Myocyte (in vitro differentiated cells): ENCODE results near the gene MBTPS1. TPM values are rescaled to one million over a fixed set of nuclear protein-coding genes. Genes with fewer than 3 reads are reported as not detected.

ENCODE experiments used
- DNase-seq: peaks from one replicate; pipeline ENCODE4 v3.0.0-alpha.2; 2012; ENCODE audit warnings: low read depth
- total RNA-seq: library from RNA; depleted of rRNA; stranded (reverse); fragments of >200 nt; gene quantifications from 2 replicates; pipeline ENCODE4 v1.2.3, GENCODE V29; 2014

The MBTPS1 gene
- total RNA-seq, 1 donor from 2014 or later, result 42.1 TPM

DNA sequence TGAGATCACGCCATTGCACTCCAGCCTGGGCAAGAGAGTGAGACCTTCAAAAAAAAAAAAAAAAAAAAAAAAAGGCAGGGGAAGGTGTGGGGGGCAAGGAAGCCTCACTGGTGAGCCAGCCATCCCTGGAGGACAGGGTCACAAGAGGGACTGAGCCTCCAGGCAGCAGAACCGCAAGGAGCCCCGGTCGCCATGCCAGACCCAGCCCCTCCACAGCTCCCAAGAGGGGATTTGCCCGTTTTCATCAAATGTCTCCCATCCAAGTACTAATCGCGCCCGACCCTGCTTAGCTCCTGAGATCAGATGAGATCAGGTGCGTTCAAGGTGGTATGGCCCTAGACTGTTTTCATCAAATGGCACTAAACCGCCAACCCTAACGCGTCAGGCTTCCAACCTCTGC is 77.0 kb downstream of the MBTPS1 start:
- no peak for DNase-seq

DNA sequence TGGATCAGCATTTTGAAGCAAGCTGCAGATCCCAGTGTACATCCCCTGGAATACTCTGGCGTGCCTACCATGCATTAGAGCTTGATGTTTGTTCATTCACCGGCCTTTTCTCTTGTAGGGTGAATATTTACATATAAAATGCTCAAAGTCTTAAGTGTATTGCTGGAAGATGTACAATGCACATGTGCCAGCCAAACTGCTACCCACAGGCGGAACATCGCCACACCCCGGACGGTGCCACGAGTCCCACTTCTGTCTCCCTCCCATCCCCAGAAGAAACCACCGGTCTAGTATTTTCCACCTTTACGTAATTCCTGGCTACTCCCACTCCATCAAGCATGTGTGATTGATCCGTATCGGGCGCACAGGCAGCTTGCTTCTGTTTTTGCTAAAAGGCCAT is 78.3 kb downstream of the MBTPS1 start:
- DNase-seq, result no peak

DNA sequence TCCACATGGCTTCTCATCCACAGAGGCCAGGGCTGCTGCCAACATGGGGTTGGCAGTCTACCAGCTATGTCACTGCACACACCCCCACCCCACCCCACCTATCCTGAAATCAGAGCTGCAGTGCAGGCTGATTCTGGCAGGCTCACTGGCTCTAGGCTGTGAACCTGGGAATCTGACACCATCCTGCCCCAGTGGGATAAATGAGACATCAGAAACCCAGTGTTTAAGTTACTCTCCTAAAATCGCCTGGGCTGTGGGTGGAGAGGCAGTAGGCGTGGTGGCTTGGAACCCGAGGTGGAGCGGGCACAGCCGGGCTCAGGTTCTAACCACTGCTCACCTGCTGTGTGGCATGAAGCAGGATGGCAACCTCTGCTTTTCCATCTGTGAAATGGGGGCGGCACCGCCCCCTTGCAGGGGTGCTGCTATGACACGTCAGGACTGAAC is 79.7 kb downstream of the MBTPS1 start:
- no peak for DNase-seq

DNA sequence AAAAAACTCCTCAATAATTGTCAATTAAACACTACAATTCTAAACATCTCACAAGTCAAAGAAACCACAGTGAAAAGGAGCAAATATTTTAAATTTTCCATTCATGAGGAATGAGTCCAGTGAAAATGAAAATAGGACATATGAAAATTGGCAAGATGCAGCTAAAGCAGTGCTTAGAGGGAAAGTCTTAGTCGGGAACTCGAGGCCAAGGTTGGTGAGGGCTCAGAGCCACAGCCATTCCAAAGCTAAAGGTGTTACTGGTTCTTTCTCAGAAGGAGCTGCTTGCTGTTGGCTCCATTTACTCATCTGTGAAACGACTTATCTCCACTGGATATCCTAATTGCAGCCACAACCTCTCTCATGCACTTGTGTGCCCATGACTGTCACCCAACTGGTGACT is 80.6 kb downstream of the MBTPS1 start:
- no peak for DNase-seq

DNA sequence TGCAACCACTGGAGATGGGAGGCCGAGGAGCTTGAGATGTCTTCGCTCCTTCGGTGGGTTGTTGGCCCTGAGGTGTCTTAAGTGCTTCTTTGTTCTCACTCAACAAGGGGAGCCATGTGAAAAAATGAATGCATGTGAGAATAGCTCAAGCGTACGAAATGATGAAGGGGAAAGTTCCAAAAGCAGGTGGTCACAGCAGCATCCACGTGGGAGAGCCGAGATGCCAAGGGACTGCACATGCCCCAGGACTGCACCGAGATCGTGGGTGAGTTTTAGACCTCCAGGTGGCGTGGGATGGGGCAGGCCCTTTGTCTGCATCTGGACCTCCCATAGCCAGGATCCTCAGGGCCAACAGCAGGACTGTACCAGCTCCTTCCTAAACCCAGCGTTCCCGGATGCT is 82.2 kb downstream of the MBTPS1 start:
- no peak for DNase-seq

DNA sequence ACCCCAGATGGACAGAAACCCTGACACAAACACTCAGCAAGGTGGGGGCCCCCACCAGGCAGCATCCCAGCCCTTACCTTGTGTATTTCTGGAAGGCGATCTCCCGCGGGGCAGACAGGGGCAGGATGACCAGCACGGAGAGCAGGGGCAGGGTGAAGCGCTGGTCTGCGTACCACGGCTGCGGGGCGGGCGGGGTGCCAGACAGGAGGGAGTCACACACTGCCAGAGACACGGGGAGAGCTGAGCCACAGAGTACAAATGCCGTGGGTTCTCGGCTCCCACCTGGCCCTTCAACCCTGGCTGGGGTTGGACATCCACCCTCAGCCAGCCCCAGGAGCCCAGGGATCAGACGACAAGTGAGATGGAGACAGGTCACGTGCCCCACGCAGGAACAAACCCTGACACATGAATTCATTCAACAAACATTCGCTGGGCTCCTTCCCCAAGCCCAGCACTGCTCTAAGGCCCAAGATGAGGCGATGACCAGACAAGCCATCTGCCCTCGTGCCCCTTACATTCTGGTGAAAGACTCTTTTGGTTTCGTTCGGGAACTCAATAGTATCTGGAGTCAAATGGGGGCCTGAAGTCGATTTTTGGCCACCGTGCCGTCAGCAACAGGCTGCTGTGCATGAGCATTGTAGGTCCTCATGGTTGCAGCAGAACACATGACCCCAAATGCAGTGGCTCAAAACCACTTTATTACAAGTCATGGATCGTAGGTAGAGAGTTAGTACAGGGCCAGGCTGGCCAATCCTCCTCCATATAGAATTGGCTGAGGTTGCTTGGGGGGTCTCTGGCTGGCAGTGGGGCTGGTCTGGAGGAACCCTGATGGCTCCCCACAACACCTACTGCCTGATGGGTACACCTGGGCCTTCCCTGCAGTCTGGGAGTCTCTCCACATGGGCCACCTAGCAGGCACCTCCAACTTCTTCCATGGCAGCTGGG is 83.2 kb downstream of the MBTPS1 start:
- DNase-seq, result no peak

DNA sequence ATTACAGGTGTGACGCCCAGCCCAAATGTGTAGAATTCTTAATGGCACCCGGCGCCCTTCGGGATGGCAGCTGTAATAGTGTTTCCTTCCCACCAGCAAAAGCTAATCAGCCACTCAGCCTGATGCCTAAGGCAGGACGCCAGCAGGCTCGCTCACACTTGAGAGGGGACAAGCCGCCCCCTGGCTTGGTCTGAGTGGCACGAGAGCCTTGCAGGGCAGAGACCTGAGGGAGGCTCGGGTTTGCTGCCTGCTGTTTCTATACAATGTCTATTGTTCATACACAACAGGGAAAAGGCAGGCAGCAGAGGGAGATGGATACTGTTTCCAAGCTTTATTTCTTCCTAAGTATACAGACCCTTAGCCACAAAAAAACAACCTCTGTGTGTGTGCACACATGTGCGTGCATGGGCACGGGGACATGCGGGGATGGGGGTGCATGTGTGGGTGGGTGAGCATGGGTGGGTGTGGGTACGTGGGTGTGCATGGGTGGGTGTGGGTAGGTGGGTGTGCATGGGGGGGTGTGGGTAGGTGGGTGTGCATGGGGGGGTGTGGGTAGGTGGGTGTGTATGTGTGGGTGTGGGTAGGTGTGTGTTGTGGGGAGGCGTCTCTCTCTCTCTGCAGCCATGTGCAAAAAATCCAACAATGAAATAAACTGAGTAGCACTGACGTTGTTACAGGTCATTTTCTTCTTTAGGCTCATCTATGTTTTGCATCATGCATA is 84.1 kb downstream of the MBTPS1 start:
- DNase-seq, result no peak

DNA sequence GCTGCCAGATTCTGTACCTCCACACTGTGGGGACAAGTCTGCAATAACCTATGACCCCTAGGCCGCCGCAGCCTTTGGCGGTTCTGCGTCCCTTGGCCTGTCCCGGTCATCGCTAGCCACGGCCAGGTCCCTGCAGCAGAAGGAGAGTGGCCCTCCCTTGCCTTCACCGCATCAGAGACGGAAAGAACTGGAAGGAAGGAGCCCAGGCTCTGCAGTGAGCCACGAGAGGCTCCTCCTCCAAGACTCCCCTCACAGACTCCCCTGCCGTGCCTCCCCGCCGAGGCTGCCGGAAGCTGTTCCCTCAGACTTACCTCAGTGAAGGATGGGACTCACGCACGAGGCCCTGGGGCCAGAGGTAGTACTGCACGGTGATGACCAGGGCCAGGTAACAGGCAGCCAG is 85.2 kb downstream of the MBTPS1 start:
- DNase-seq, result no peak

DNA sequence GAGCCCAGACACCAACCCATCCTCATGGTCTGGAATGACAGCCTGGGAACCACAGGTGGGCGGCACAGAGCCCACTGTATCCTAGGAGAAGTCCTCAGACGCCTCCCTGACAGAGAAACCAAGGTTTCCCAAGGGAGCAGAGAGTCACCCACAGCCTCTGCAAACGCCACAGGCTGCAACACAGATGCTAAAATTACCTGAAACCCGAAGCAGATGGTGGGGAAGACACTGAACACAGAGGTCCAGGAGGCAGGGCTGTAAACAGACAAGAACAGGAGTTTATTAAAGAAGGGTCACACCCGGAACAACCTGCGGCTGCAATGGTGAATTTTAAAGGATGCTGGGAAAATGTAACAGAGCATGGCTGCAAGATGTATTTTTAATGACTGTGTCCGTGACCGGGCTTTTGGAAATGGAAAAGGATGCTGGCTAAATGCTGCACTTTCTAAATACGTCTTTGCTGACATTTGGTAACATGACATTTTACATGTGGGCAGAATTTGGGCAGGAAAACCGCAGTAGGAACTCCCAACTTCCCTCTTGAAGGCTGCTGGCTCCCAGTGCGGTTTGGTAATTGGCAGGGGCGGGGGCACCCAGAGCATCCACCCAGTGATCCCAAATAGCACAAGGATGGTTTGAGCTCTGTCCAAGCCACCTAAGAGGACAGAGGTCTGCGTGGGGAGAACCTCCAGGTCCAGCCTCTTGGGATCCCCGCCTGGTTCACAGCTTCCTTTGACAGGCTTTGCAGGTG is 87.3 kb downstream of the MBTPS1 start:
- no peak for DNase-seq

DNA sequence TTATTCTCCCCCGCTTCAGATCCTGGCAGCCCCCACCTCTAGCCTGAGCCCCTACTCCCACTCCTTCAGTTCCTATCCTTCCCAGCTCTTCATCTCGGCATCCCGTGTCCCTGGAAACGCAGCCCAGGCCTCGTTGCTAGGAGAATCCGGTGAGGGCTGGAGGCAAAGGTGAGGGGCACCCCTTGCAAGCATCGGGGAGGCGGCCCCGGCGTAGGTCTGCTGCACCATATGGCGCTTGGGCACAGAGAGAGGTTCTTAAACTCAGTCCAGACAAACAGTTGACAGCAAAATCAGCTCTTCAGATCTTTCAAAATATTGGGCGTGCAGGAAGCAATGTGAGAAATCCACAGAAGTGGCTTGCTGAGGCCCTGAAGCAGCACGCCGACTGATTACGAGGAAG is 89.1 kb downstream of the MBTPS1 start:
- DNase-seq, result no peak

DNA sequence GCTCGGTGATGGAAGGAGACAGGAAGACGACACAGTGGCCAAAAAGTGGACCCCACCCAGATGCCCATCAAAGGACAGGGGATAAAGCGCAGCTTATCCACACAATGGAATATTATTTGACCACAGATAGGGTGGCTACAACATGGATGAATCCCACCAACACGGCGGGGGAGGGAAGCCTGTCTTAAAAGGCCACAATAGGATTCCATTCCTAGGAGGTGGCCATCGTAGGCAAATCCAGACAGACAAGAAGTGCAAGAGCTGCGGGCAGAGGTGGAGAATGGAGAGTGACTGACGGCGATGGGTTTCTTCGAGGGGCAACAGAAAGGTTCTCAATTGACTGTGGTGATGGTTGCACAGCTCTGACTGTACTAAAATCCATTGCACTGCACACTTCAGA is 90.1 kb downstream of the MBTPS1 start:
- no peak for DNase-seq

DNA sequence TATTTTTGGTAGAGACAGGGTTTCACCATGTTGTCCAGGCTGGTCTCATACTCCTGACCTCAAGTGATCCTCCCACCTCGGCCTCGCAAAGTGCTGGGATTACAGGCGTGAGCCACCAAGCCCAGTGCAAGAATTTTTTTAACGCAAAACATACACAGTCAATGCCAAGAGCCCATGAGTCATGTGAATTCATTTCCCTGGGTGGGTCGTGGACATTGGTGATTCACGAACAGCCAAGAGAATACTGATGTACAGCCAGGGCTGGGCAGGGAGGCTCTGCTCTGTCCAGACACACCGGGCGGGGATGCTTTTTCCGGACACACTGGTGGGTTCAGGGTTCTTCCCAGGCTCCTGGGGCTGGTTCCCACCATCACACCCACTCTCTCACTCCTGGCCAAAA is 91.9 kb downstream of the MBTPS1 start:
- DNase-seq, result no peak

DNA sequence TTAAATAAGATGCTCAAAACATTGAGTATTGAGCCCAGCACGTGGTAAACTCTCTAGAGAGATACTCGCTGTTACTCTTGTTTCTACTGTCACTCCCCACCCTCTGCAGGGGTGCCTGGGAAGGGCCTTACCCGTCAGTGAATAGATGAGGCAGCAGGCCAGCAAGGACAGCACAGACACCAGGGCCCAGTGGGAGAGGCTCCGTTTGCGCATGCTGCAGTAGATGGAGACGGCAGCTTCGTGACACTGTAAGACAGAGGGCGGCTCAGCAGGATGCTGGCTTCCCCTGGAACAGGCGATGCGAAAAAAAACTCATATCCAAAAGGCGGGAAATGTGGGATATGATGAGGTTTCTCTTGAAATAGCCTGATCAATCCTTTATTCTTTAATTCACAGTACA is 94.1 kb downstream of the MBTPS1 start:
- no peak for DNase-seq

DNA sequence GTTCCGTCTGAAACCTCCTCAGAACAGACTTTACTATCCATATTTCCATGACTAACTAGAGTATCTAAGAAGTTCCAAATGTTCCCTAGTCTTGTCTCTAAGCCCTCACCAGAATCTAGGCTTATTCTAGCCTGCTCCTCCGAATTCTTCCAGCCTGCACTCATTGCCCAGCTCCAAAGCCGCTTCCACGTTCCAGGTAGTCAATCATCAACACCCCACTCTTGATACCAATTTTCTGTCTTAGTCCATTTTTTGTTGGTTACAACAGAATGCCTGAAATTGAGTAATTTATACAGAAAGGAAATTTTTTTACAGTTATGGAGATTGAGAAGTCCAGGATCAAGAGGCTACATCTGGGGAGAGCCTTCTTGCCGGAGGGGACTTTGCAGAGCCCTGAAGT is 95.3 kb downstream of the MBTPS1 start:
- DNase-seq, result no peak

DNA sequence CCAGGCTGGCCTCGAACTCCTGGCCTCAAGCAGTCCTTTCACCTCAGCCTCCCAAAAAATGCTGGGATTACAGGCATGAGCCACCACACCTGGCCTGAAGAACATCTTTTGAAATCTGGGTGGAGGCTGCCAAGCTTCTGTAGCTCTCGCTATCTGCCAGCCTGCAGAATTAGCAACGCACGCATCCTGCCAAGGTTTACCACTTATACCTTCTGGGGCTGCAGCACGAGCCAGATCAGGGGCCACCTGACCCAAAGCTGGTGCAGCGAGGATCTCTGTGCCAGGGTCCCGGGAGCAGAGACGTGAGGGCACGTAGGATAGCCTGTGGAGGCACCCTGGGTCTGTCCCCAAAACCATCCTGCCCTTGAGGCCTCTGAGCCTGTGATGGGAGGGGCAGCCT is 96.4 kb downstream of the MBTPS1 start:
- no peak for DNase-seq

DNA sequence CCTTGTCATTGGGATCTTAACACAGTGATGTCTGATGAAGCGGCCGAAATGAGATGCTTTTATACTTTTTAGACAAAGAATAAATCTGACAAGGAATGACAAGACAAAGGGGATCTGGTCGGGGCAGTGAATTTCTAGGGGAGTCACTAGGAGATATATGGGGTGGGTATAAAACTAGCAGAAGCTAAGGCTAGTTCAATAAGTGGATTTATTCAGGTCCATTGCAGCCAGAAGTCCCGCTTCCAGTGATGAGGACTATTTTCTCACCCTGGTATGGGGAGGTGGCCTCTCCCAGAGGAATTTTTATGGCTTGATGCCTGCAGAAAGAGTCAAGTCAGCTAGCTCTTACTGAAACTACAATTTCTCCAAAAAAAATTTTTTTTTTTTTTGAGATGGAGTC is 98.0 kb downstream of the MBTPS1 start:
- no peak for DNase-seq

DNA sequence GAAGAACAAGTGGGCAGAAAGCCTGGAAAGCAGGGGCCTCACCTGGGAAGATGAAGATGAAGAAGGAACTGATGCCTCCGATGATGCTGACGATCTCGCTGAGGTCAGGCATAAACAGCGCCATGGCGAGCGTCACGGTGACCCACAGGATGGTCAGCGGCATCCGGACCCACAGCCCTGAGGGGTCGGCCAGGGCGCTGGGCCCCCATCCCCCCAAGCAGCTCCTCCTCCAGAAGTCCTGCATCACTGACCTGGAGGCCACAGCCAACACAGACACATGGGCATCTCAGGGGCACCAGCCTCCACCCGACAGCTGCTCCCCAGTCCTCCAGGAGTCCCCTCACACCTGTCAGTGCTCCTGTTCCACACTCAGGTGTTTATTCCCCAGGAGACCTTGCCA is 100.3 kb downstream of the MBTPS1 start:
- DNase-seq, result no peak

DNA sequence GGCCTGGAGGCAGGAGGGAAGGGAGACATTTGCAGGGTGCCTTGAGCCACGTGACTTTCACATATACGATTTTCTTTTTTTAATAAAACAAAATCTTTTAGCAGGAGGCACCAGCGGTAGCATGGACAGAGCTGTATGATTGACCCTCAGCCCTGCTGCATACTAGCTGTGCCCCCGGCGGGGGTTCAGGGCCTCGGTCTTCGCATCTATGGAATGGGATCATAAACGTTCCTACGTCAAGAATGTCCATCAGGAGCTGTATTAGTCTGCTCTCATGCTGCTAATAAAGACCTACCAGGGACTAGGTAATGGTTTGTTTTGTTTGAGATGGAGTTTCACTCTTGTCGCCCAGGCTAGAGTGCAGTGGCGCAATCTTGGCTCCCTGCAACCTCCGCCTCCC is 101.3 kb downstream of the MBTPS1 start:
- DNase-seq, result no peak

DNA sequence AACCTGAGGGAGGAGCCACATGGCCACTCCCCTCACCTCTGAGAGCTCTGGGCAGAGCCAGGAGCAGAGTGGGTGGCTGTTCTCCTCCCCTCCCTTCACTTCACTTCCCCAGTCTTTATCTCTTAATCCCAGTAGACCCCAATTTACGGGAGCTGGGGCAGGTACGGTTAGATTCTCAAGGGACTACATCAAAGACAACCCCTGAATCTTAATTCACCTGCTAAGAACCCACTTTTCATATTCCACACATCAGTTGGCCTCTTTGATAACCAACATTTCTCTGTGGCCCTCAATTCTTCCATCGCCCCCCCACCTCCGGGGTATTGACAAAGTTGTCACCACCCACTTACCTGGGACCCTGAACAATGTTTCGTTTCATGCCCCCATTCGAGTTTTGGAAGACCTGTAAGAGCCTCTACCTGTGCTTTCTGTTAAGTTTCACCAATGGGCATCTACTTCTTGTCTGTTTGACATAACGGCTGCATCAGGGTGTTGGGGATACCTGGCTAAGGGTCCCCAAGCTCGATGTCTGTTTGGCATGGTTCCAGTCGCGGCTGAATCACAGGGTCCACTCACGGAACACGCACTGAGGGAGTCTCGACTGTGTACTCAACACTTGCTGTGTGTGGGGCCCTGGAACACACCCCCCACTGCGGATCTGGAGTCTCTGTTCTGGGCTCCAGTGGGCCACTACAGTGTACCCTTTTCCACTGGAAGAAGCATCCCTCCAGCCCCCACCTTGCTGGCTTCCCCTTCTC is 102.0 kb downstream of the MBTPS1 start:
- DNase-seq, result no peak

DNA sequence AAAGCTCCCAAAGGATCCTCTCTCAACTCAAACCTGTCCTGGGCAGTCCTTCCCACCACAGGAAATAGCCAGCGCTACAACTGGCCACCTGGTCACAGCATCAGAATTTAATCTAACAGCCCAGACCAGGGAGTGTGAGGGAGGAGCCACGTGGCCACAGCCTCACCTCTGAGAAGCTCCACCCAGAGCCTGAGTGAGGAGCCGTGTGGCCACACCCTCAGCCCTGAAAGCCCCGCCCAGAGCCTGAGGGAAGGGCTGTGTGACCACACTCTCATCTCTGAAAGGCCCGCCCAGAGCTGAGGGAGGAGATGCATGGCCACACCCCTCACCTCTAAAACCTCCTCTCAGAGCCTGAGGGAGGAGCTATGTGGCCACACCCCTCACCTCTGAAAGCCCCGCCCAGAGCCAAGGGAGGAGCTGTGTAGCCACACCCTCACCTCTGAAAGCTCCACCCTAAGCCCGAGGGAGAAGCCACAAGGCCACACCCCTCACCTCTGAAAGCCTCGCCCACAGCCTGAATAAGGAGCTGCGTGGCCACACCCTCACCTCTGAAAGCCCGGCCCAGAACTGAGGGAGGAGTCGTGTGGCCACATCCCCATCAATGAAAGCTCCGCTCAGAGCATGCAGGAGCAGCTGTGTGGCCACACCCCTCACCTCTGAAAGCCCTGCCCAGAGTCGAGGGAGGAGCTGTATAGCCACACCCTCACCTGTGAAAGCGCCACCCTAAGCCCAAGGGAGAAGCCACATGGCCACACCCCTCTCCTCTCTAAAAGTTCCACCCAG is 102.8 kb downstream of the MBTPS1 start:
- DNase-seq, result no peak
